NCI-H146 treated with DMSO at 0.1 percent for 48 hours (cell line): Measurements from ENCODE around the gene PFKP.

Source experiments
- DNase-seq: peaks from one replicate; lab custom pipeline; 2025; ENCODE audit not compliant: unreplicated experiment; lab: John Stamatoyannopoulos, UW

The PFKP gene

GRCh38 chr10:3132036-3133025, 65.0 kb downstream of the PFKP start:
- no peak for DNase-seq

GRCh38 chr10:3133948-3134347, 66.6 kb downstream of the PFKP start:
- DNase-seq, result no peak

GRCh38 chr10:3135006-3135405, 67.7 kb downstream of the PFKP start:
- DNase-seq, result no peak

- no peak for DNase-seq
These were observed 69.0 kb downstream of the PFKP start for GRCh38 chr10:3136336-3136735.

- no peak for DNase-seq
These were observed 69.6 kb downstream of the PFKP start for GRCh38 chr10:3136763-3137611.

GRCh38 chr10:3137958-3138726, 70.8 kb downstream of the PFKP start:
- DNase-seq, result no peak

GRCh38 chr10:3139216-3139910, 72.0 kb downstream of the PFKP start:
- no peak for DNase-seq

- no peak for DNase-seq
These were observed 72.9 kb downstream of the PFKP start for GRCh38 chr10:3140280-3140679.

- DNase-seq, result no peak
These were observed 74.1 kb downstream of the PFKP start for GRCh38 chr10:3141351-3142005.

GRCh38 chr10:3142146-3142875, 75.0 kb downstream of the PFKP start:
- DNase-seq, result no peak

- DNase-seq, result no peak
These were observed 76.0 kb downstream of the PFKP start for GRCh38 chr10:3143366-3143765.

- no peak for DNase-seq
These were observed 76.6 kb downstream of the PFKP start for GRCh38 chr10:3143791-3144434.

- DNase-seq, result no peak
These were observed 78.0 kb downstream of the PFKP start for GRCh38 chr10:3145366-3145765.

GRCh38 chr10:3146289-3146688, 78.9 kb downstream of the PFKP start:
- no peak for DNase-seq

- no peak for DNase-seq
These were observed 79.9 kb downstream of the PFKP start for GRCh38 chr10:3147117-3147820.

GRCh38 chr10:3148041-3148440, 80.7 kb downstream of the PFKP start:
- no peak for DNase-seq

- DNase-seq, result no peak
These were observed 81.6 kb downstream of the PFKP start for GRCh38 chr10:3148994-3149393.

- DNase-seq, result no peak
These were observed 82.6 kb downstream of the PFKP start for GRCh38 chr10:3149918-3150317.
